K562 (cell line): ENCODE data around the gene NOP16. TPM values are rescaled to one million over a fixed set of nuclear protein-coding genes. Genes with fewer than 3 reads are reported as not detected.

Experiments
- BRD4 ChIP-seq: fragments of 200-600 bp; sonication (generic); IDR thresholded peaks from 2 replicates; pipeline ENCODE4 v1.6.1; 2017; ENCODE audit warnings: inconsistent platforms
- BRF1 ChIP-seq: IDR thresholded peaks from 3 replicates; pipeline ENCODE4 v1.6.1; 2011; ENCODE audit warnings: borderline replicate concordance, mild to moderate bottlenecking; ENCODE audit not compliant: insufficient read length; ENCODE audit errors: extremely low read depth
- E2F5 ChIP-seq: sonication (generic); formaldehyde crosslinking; IDR thresholded peaks from 2 replicates; pipeline ENCODE4 v1.8.0; 2022; ENCODE audit warnings: mild to moderate bottlenecking, missing genetic modification reagents
- ERF ChIP-seq: fragments of 450-650 bp; formaldehyde crosslinking; IDR thresholded peaks from 2 replicates; pipeline ENCODE4 v1.4.0; 2020; ENCODE audit warnings: mild to moderate bottlenecking, mixed read lengths
- ETV1 ChIP-seq: fragments of 450-650 bp; conservative IDR thresholded peaks from 2 replicates; pipeline ENCODE4 v1.6.1; 2016; ENCODE audit warnings: missing genetic modification characterization, control low read depth, low read depth, missing compliant biosample characterization
- FOXM1 ChIP-seq, 2 experiments: fragments of 450-650 bp in 1 of 2; sonication (generic) in 1 of 2; formaldehyde crosslinking in 1 of 2; IDR thresholded peaks; 2 replicates each; pipeline versions ENCODE4 v1.6.1 to v1.9.0; 2017 to 2022; ENCODE audit warnings: low read depth in 2 of 2, mild to moderate bottlenecking in 2 of 2, missing genetic modification reagents in 1 of 2, moderate library complexity in 1 of 2
- HOMEZ ChIP-seq: fragments of 250-450 bp; sonication (Bioruptor Pico); IDR thresholded peaks from 2 replicates; pipeline ENCODE4 v1.4.0; 2020; ENCODE audit warnings: mild to moderate bottlenecking, moderate library complexity
- MLX ChIP-seq, 2 experiments: fragments of 450-650 bp in 1 of 2; sonication (generic) in 1 of 2; formaldehyde crosslinking; conservative IDR thresholded peaks; 2 replicates each; pipeline versions ENCODE4 v1.4.0 to v1.8.1; 2020 to 2022; ENCODE audit warnings: mild to moderate bottlenecking in 1 of 2, missing genetic modification reagents in 1 of 2
- PHB ChIP-seq: fragments of 250-450 bp; sonication (Bioruptor Pico); IDR thresholded peaks from 2 replicates; pipeline ENCODE4 v1.5.0; 2021
- PHF8 ChIP-seq: fragments of 200-600 bp; sonication (generic); IDR thresholded peaks from 2 replicates; pipeline ENCODE4 v1.6.1; 2012; ENCODE audit warnings: mixed run types, mild to moderate bottlenecking, inconsistent platforms, low read length, moderate library complexity, borderline replicate concordance
- POLR2AphosphoS5 ChIP-seq: IDR thresholded peaks from 2 replicates; pipeline ENCODE4 v1.6.1; 2011; ENCODE audit warnings: mild to moderate bottlenecking, low read depth, low read length, moderate library complexity; ENCODE audit not compliant: control insufficient read depth, insufficient read depth
- SMAD3 ChIP-seq: fragments of 450-650 bp; formaldehyde crosslinking; conservative IDR thresholded peaks from 2 replicates; pipeline ENCODE4 v1.4.0; 2020; ENCODE audit warnings: mild to moderate bottlenecking
- ZNF830 ChIP-seq: fragments of 250-450 bp; sonication (Bioruptor Pico); IDR thresholded peaks from 2 replicates; pipeline ENCODE4 v1.5.0; 2021; ENCODE audit warnings: mild to moderate bottlenecking
- polyA plus RNA-seq, 8 experiments: library from polyadenylated mRNA; depleted of rRNA in 4 of 8; stranded (reverse) in 5 of 8; unstranded in 3 of 8; fragments of >200 nt; fragmentation: Nextera tagmentation in 2 of 8; fragmentation: Illumina TruSeq in 1 of 8; extraction: Ambion mirVana in 2 of 8; extraction: Trizol in 1 of 8; gene quantifications; 2 replicates each; pipeline versions ENCODE4 v1.2.1 to v1.2.3, GENCODE V29; 2011 to 2014; ENCODE audit warnings: inconsistent platforms in 1 of 8, missing spikeins in 1 of 8
- total RNA-seq, 7 experiments: library from RNA; depleted of rRNA in 6 of 7; stranded (reverse); fragments of >200 nt in 6 of 7; fragmentation: Illumina TruSeq in 2 of 7; extraction: Trizol in 2 of 7; gene quantifications; 2 replicates each; pipeline versions ENCODE4 v1.2.1 to v1.2.3, GENCODE V29; 2011 to 2021; ENCODE audit warnings: low replicate concordance in 1 of 7
- TF ChIP-seq, protein P1 (sequence below), 2 experiments: fragments of 450-650 bp; IDR thresholded peaks; 2 replicates each; pipeline ENCODE4 v1.6.1; 2016
- TF ChIP-seq, protein P2 (sequence below): sonication (generic); formaldehyde crosslinking; IDR thresholded peaks from 2 replicates; pipeline ENCODE4 v1.8.0; 2022; ENCODE audit warnings: mild to moderate bottlenecking, low read depth, missing genetic modification reagents
- TF ChIP-seq, protein P3 (sequence below): fragments of 250-450 bp; sonication (Bioruptor Pico); IDR thresholded peaks from 2 replicates; pipeline ENCODE4 v1.5.1; 2021; ENCODE audit warnings: mild to moderate bottlenecking

NOP16 gene
- total and polyA plus RNA-seq, 9 of the 15 experiments (the other 6 are each of a cell fraction or from before 2014, with no cell fraction given) = 92.5 to 342 (median 148) TPM

DNA sequence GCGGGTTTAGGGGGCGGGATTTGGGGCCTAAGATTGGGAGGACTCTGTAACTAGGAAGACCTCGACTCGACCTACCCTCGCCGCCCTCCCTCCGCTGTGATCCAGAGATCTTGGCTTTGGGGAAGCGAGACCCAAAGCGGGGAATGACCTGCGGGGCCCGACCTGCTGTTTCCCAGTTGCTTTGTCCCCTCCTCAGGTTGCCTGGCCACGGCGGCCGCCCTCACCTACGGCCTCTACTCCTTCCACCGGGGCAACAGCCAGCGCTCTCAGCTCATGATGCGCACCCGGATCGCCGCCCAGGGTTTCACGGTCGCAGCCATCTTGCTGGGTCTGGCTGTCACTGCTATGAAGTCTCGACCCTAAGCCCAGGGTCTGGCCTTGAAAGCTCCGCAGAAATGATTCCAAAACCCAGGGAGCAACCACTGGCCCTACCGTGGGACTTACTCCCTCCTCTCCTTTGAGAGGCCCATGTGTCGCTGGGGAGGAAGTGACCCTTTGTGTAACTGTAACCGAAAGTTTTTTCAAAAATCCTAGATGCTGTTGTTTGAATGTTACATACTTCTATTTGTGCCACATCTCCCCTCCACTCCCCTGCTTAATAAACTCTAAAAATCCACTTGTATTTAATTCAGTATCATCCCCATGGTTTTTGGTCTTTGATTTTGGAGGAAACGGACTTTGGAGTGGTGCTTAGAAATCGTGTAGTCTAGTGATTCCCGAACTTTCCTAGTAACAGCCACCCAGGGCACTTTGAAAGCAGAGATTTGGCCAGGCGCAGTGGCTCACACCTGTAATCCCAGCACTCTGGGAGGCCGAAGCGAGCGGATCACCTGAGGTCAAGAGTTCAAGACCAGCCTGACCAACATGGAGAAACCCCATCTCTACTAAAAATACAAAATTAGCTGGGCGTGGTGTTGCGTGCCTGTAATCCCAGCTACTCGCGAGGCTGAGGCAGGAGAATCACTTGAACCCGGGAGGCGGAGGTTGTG lies 1.0 kb upstream of the NOP16 start (continued):
- TF ChIP-seq, protein P1, sequence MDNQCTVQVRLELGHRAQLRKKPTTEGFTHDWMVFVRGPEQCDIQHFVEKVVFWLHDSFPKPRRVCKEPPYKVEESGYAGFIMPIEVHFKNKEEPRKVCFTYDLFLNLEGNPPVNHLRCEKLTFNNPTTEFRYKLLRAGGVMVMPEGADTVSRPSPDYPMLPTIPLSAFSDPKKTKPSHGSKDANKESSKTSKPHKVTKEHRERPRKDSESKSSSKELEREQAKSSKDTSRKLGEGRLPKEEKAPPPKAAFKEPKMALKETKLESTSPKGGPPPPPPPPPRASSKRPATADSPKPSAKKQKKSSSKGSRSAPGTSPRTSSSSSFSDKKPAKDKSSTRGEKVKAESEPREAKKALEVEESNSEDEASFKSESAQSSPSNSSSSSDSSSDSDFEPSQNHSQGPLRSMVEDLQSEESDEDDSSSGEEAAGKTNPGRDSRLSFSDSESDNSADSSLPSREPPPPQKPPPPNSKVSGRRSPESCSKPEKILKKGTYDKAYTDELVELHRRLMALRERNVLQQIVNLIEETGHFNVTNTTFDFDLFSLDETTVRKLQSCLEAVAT (IDR thresholded peaks at IDR 0.05) = 0 out of 4 replicates have a peak, but pooled peaks of 1 of the 2 experiments have one; percentile 17
- TF ChIP-seq, protein P2, sequence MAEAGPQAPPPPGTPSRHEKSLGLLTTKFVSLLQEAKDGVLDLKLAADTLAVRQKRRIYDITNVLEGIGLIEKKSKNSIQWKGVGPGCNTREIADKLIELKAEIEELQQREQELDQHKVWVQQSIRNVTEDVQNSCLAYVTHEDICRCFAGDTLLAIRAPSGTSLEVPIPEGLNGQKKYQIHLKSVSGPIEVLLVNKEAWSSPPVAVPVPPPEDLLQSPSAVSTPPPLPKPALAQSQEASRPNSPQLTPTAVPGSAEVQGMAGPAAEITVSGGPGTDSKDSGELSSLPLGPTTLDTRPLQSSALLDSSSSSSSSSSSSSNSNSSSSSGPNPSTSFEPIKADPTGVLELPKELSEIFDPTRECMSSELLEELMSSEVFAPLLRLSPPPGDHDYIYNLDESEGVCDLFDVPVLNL (CRISPR knock-in tag) = no peak
- TF ChIP-seq MLX (CRISPR knock-in tag; conservative IDR thresholded peaks at IDR 0.05) = no peak
- peak; percentile 68 for TF ChIP-seq POLR2AphosphoS5
- TF ChIP-seq, protein P3, sequence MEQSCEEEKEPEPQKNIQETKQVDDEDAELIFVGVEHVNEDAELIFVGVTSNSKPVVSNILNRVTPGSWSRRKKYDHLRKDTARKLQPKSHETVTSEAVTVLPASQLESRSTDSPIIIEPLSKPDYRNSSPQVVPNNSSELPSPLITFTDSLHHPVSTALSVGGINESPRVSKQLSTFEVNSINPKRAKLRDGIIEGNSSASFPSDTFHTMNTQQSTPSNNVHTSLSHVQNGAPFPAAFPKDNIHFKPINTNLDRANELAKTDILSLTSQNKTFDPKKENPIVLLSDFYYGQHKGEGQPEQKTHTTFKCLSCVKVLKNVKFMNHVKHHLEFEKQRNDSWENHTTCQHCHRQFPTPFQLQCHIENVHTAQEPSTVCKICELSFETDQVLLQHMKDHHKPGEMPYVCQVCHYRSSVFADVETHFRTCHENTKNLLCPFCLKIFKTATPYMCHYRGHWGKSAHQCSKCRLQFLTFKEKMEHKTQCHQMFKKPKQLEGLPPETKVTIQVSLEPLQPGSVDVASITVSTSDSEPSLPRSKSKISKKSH (CRISPR knock-in tag) = no peak
- no peak for TF ChIP-seq SMAD3
- no peak for TF ChIP-seq ETV1 (tag)
- peak; percentile 85 for TF ChIP-seq ZNF830 (CRISPR knock-in tag)
- TF ChIP-seq E2F5 (CRISPR knock-in tag) = no peak
- no peak for TF ChIP-seq FOXM1 (IDR thresholded peaks at IDR 0.05; ENCODE audit: low read depth)
- TF ChIP-seq FOXM1 (CRISPR knock-in tag; IDR thresholded peaks at IDR 0.05; ENCODE audit: low read depth) = 0 out of 2 replicates have a peak, but pooled peaks have one; percentile 2
- no peak for TF ChIP-seq HOMEZ (CRISPR knock-in tag)
- TF ChIP-seq BRF1 = no peak
- no peak; the same call in 1 of the 2 replicates for TF ChIP-seq BRD4
- 0 out of 2 replicates have a peak, but pooled peaks have one; percentile 11 for TF ChIP-seq ERF
- TF ChIP-seq PHF8 = peak; percentile 63; the same call in 1 of the 2 replicates
- no peak for TF ChIP-seq PHB (CRISPR knock-in tag)
